Fibroblast of mammary gland (primary cell): Measurements from ENCODE around the gene CT55.

ENCODE experiments used
- DNase-seq: peaks from one replicate; pipeline ENCODE4 v3.0.0-alpha.2; 2010; ENCODE audit warnings: low read depth
- H3K4me3 ChIP-seq: 2 replicates; pipeline ENCODE4 v1.5.1; 2011; ENCODE audit warnings: low read depth, mild to moderate bottlenecking, low read length, moderate library complexity; ENCODE audit not compliant: control insufficient read depth
- CTCF ChIP-seq: conservative IDR thresholded peaks from 2 replicates; pipeline ENCODE4 v1.5.1; 2011; ENCODE audit warnings: low read depth, low read length, inconsistent platforms; ENCODE audit not compliant: control insufficient read depth, insufficient read depth

The CT55 gene

GRCh38 chrX:135114392-135114791 is 56.8 kb downstream of the CT55 start:
- DNase-seq = no peak
- H3K4me3 ChIP-seq = no peak overlapping the region
- TF ChIP-seq CTCF = no peak

- DNase-seq = no peak
Observed at GRCh38 chrX:135112743-135113142, 58.5 kb downstream of the CT55 start.

GRCh38 chrX:135112096-135112729 is 59.0 kb downstream of the CT55 start:
- H3K4me3 ChIP-seq = no peak overlapping the region
- peak; percentile 42 for DNase-seq
- peak; percentile 81 for TF ChIP-seq CTCF

More at GRCh38 chrX:135112743-135113142, 58.5 kb downstream of the CT55 start:
- H3K4me3 ChIP-seq = no peak overlapping the region
- TF ChIP-seq CTCF = no peak

- no peak for TF ChIP-seq CTCF
- DNase-seq = no peak
- H3K4me3 ChIP-seq = no peak overlapping the region
Observed at GRCh38 chrX:135109554-135109953, 61.6 kb downstream of the CT55 start.
